MG63 (cell line): ENCODE measurements around the gene NUDT8. TPM values are rescaled to one million over a fixed set of nuclear protein-coding genes. Genes with fewer than 3 reads are reported as not detected.

ENCODE experiments used
- DNase-seq: peaks from one replicate; pipeline ENCODE4 v3.0.0-alpha.2; 2020
- H3K27me3 ChIP-seq: fragments of 250-450 bp; sonication (Bioruptor Pico); 2 replicates; pipeline ENCODE4 v1.5.1; 2020; ENCODE audit warnings: mild to moderate bottlenecking, moderate library complexity
- H3K36me3 ChIP-seq: fragments of 250-450 bp; sonication (Bioruptor Pico); 2 replicates; pipeline ENCODE4 v1.5.1; 2020; ENCODE audit warnings: mild to moderate bottlenecking, moderate library complexity
- H3K4me3 ChIP-seq: fragments of 250-450 bp; sonication (Bioruptor Pico); 2 replicates; pipeline ENCODE4 v1.5.1; 2020; ENCODE audit warnings: mild to moderate bottlenecking, moderate library complexity
- H3K9me3 ChIP-seq: fragments of 250-450 bp; sonication (Bioruptor Pico); 2 replicates; pipeline ENCODE4 v1.5.1; 2020; ENCODE audit warnings: mild to moderate bottlenecking, moderate library complexity
- total RNA-seq: library from RNA; depleted of rRNA; stranded (reverse); fragments of >200 nt; shearing (Covaris generic); gene quantifications from 2 replicates; pipeline ENCODE4 v1.2.3, GENCODE V29; 2014; ENCODE audit warnings: low replicate concordance; rRNA removed

The NUDT8 gene
- 15.0 TPM in 1 of 2 replicates, not detected in the other for total RNA-seq

GRCh38 chr11:67629386-67630227 lies at the start of gene NUDT8:
Gene NUDT8 (minus strand): TSS chr11:67629937. CDS start chr11:67629911, 26 bp downstream.
- H3K27me3 ChIP-seq = no peaks in the 10 kb centered on the region
- H3K4me3 ChIP-seq = peak within 1 kb of the TSS; percentile 79
- peak; percentile 80 for DNase-seq
- no peaks in the 10 kb centered on the region for H3K9me3 ChIP-seq
- H3K36me3 ChIP-seq = no peaks in the 10 kb centered on the region

- DNase-seq = no peak
- H3K9me3 ChIP-seq = peaks cover 6% of the 10 kb centered on the region
- no peaks in the 10 kb centered on the region for H3K36me3 ChIP-seq
- H3K27me3 ChIP-seq = peaks cover 38% of the 10 kb centered on the region
- H3K4me3 ChIP-seq = no peak overlapping the region
Observed at GRCh38 chr11:67675058-67675747, 45.5 kb upstream of the NUDT8 start.

DNA sequence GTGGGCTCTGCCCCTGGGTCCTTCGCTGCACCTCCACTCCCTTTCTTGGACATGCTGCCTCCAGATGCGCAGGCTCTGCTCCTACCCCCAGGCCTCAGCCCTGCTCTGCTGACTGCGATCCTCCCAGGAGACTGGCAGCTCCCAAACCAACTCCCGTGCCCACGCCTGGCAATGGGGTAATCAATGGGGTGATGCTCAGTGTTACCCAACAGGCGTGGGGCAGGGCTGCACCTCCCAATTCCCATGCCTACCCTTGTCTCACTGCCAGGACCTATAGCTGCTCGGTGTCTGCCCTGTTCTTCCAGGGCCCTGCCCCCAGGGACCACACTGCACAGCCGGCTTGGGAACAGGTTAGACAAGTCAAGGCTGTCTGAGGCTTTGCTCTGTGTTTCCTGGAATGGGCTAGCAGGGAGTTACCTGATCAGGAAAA lies 44.7 kb upstream of the NUDT8 start, which contains the start of gene ALDH3B2:
ALDH3B2 (minus strand) TSS at position 182 of the 430 bp plus-strand sequence. CDS start 7,688 bp downstream, outside the sequence.
- H3K27me3 ChIP-seq = peaks cover 38% of the 10 kb centered on the region
- no peak for DNase-seq
- no peak within 1 kb of the TSS for H3K4me3 ChIP-seq
- H3K36me3 ChIP-seq = no peaks in the 10 kb centered on the region
- peaks cover 6% of the 10 kb centered on the region for H3K9me3 ChIP-seq

GRCh38 chr11:67673902-67674301 lies 44.2 kb upstream of the NUDT8 start:
- H3K4me3 ChIP-seq = no peak overlapping the region
- H3K27me3 ChIP-seq = peaks cover 38% of the 10 kb centered on the region
- H3K36me3 ChIP-seq = no peaks in the 10 kb centered on the region
- DNase-seq = no peak
- peaks cover 6% of the 10 kb centered on the region for H3K9me3 ChIP-seq

GRCh38 chr11:67673358-67673757 lies 43.6 kb upstream of the NUDT8 start:
- H3K36me3 ChIP-seq = no peaks in the 10 kb centered on the region
- DNase-seq = no peak

DNA sequence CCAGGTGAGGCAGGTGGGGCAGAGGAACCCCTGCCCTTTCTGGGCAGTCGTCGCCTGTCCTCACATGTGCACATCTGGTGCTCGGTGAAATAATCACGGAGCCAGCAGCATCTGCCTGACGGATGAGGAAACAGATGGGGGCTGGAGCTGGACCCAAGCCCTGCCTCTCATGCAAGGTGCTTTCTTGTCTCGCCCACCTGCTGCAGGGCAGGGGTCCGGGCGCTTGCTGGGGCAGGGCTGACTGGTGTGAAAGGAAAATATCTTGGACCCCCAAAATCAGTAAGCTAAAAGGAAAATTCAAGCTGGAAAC lies 41.4 kb upstream of the NUDT8 start:
- no peak for DNase-seq
- Histone ChIP-seq H3K27me3 (peaks cover 17% of the 10 kb centered on the region), H3K4me3 (no peak overlapping the region), H3K9me3 (peaks cover 2% of the 10 kb centered on the region), H3K36me3 (no peaks in the 10 kb centered on the region)

More at GRCh38 chr11:67673358-67673757, 43.6 kb upstream of the NUDT8 start:
- H3K4me3 ChIP-seq = no peak overlapping the region
- H3K27me3 ChIP-seq = peaks cover 38% of the 10 kb centered on the region
- peaks cover 6% of the 10 kb centered on the region for H3K9me3 ChIP-seq

DNA sequence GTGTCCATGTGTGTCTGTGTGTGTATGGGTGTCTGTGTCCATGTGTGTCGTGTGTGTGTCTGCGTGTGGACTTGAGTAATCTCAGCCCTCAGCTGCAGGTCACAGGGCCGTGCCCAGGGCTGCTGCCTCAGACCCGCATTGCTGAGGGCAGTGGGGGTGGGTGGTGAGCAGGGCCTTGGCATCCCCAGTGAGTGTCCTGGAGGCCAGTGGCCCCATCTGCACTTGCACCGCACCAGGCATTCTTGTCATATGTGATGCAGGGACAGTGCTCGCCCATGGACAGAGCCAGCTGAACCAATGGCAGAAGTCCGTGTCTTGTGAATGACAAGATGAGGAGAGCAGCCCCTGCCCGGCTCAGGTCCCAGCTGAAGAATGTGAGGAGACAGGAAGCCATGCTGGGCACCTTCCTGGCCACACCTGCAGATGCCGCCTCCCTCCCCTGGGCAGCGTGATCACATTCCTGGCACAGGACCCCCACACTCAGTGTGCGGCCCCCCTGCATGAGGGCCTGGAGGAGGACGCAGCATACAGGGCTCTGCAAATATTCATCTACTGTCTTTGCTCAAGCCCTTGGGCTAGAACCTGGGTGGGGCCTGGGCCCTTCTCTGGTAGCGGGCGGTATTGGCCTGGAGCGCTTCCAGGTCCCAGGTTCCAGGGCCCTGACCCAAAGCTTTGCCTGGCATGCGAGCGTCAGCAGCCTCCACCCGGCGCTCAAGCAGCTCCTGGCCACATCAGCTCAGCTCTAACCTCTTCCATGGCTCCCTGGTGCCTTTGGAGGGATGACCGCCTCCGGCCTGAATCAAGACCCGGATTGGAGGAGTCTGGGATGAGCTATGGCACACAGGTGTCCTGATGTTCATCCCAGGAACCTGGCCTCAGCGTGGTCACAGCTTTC lies 40.8 kb upstream of the NUDT8 start:
- Histone ChIP-seq H3K9me3 (no peaks in the 10 kb centered on the region), H3K36me3 (no peaks in the 10 kb centered on the region), H3K4me3 (no peak overlapping the region), H3K27me3 (peaks cover 11% of the 10 kb centered on the region)
- DNase-seq = no peak

DNA sequence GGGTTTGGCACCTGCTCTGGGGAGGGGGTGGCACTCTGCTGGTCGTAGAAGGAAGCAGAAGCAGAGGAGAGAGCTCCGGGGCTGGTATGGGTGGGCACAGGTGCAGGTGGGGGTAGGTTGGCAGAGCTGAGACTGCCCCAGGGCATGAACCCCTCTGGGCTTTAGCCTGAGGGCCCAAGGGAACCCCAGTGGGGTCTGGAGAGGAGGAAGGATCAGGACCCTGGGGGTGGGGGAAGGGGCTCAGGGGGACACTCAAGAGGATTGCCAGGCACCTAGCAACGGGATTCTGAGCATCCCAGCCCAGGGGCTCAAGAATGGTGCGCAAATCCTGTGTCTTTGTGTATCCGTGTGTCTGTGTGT lies 38.4 kb upstream of the NUDT8 start:
- Histone ChIP-seq H3K36me3 (no peaks in the 10 kb centered on the region), H3K4me3 (no peak overlapping the region), H3K27me3 (no peaks in the 10 kb centered on the region; the same call in 1 of the 2 replicates), H3K9me3 (no peaks in the 10 kb centered on the region)
- no peak for DNase-seq

GRCh38 chr11:67667490-67668191 lies 37.9 kb upstream of the NUDT8 start:
- no peaks in the 10 kb centered on the region for H3K36me3 ChIP-seq
- H3K4me3 ChIP-seq = no peak overlapping the region
- no peaks in the 10 kb centered on the region for H3K27me3 ChIP-seq
- no peaks in the 10 kb centered on the region for H3K9me3 ChIP-seq
- DNase-seq = no peak

GRCh38 chr11:67666676-67667489 lies 37.1 kb upstream of the NUDT8 start:
- no peaks in the 10 kb centered on the region for H3K27me3 ChIP-seq
- no peak overlapping the region for H3K4me3 ChIP-seq
- H3K9me3 ChIP-seq = no peaks in the 10 kb centered on the region
- no peaks in the 10 kb centered on the region for H3K36me3 ChIP-seq
- DNase-seq = no peak

- Histone ChIP-seq H3K36me3 (no peaks in the 10 kb centered on the region), H3K4me3 (no peak overlapping the region), H3K9me3 (no peaks in the 10 kb centered on the region), H3K27me3 (no peaks in the 10 kb centered on the region)
- no peak for DNase-seq
Observed at GRCh38 chr11:67666303-67666645, 36.5 kb upstream of the NUDT8 start.

- H3K36me3 ChIP-seq = no peaks in the 10 kb centered on the region
- no peak overlapping the region for H3K4me3 ChIP-seq
- DNase-seq = no peak
- H3K9me3 ChIP-seq = no peaks in the 10 kb centered on the region
- no peaks in the 10 kb centered on the region for H3K27me3 ChIP-seq
Observed at GRCh38 chr11:67665541-67666302, 36.0 kb upstream of the NUDT8 start.

DNA sequence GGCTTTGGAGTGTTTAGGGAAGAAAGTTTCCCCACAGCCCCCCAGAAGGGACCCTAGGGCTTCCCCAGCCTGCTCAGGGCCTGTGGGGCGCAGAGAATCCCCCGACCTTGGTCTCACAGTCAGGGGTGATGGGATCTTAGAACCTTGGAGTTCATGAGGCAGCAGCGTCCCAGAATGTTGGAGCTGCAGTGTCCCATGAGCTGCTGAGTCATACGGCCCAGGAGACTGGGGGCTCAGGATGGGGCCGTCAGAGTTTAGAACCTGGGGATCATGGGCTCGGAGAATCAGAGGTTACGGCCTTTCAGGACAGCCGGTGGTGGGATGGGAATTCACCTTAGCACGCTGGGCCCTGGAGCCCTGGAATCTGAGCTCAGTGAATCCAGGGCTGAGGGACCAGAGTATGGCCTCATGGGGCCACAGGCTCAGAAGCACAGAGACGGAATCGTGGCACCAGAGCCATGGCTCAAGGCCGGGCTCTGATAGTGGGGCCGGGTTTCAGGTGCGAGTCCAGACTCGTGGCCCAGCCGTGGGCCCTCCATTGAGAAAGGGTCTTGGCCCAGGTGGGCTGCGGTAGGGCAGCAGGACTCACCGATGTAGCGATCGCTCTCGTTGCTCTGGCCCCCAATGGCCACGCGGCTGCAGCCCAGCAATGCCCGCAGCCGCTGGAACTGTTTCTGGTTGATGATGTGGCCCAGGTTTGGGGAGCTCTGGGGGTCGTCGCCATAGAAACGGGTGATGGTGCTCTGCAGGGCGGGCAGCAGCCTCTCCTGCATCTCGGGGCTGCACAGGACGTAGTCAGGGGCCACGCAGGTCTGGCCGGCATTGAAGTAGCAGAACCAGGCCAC lies 35.2 kb upstream of the NUDT8 start:
- Histone ChIP-seq H3K36me3 (no peaks in the 10 kb centered on the region), H3K27me3 (no peaks in the 10 kb centered on the region), H3K4me3 (no peak overlapping the region), H3K9me3 (no peaks in the 10 kb centered on the region)
- DNase-seq = no peak

DNA sequence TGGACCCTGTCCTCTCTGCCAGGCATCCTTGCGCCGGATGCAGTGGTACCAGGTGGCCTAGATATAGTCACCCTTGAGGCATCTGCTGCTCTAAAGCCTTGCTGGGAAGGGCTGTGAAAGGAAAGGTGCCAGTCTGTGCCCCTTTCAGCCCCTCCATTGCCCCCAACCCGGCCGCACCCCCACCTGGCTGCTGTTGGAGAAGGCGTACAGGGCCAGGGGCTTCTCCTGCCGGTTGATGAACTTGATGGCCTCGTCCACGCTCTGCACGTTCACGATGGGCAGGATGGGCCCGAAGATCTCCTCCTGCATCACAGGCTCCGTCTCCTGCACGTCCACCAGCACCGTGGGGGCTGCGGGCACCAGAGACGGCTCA lies 34.5 kb upstream of the NUDT8 start:
- no peaks in the 10 kb centered on the region for H3K9me3 ChIP-seq
- H3K4me3 ChIP-seq = no peak overlapping the region
- no peaks in the 10 kb centered on the region for H3K27me3 ChIP-seq
- no peak for DNase-seq
- H3K36me3 ChIP-seq = no peaks in the 10 kb centered on the region
